Omental fat pad (tissue), 4 donors: Measurements from ENCODE around the gene MEGF8. TPM values are rescaled to one million over a fixed set of nuclear protein-coding genes. Genes with fewer than 3 reads are reported as not detected.

ENCODE experiments used
- ATAC-seq: fragments of 150-250 bp; one replicate; pipeline ENCODE4 v1.9.1; 2016; ENCODE audit warnings: mild to moderate bottlenecking, moderate library complexity; ENCODE audit not compliant: low FRiP score
- DNase-seq: peaks from one replicate; pipeline ENCODE4 v3.0.0-alpha.2; 2019; ENCODE audit warnings: low spot score
- small RNA-seq: library from RNA; depleted of rRNA; stranded (forward); fragments of <200 nt; gene quantifications from one replicate; pipeline ENCODE3, GENCODE V24; 2016
- total RNA-seq, 4 donors: library from RNA; depleted of rRNA; stranded (reverse); fragments of >200 nt; gene quantifications; one replicate each; pipeline ENCODE4 v1.1.0, GENCODE V29; 2016
- TF ChIP-seq, protein P1 (sequence below), 3 donors: fragments of 450-650 bp; IDR thresholded peaks; one replicate each; pipeline ENCODE4 v1.5.1; 2016 to 2017; ENCODE audit warnings: antibody characterized with exemption in 3 of 3, mild to moderate bottlenecking in 3 of 3, moderate library complexity in 2 of 3

Gene MEGF8
- total RNA-seq, 4 donors from 2014 or later = 15.3 to 20.5 (median 18.4) TPM

DNA sequence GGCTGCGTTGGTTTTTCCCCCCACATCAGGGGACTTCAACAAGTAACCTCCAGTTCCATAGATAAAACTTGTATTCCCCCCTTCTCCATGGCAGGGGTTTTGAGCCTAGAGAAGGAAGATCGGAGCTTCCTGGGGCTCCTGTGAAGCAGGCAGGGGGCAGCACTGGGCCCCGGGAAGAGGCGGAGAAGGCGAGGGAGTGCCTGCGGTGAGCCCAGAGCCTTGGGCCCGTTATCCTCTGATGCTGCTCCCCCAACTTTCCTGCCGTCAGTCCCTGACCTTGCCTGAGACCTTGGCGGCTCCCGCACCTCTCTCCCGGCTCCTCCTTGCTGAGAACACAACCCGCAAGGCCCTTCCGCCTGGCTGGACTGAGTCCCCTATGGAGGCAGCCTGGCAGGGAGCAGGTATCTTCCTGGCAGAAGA, 99.3 kb downstream of the MEGF8 start:
- DNase-seq (no peak), ATAC-seq (no peak)
- TF ChIP-seq, protein P1, sequence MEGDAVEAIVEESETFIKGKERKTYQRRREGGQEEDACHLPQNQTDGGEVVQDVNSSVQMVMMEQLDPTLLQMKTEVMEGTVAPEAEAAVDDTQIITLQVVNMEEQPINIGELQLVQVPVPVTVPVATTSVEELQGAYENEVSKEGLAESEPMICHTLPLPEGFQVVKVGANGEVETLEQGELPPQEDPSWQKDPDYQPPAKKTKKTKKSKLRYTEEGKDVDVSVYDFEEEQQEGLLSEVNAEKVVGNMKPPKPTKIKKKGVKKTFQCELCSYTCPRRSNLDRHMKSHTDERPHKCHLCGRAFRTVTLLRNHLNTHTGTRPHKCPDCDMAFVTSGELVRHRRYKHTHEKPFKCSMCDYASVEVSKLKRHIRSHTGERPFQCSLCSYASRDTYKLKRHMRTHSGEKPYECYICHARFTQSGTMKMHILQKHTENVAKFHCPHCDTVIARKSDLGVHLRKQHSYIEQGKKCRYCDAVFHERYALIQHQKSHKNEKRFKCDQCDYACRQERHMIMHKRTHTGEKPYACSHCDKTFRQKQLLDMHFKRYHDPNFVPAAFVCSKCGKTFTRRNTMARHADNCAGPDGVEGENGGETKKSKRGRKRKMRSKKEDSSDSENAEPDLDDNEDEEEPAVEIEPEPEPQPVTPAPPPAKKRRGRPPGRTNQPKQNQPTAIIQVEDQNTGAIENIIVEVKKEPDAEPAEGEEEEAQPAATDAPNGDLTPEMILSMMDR (IDR thresholded peaks at IDR 0.05) = no peak

DNA sequence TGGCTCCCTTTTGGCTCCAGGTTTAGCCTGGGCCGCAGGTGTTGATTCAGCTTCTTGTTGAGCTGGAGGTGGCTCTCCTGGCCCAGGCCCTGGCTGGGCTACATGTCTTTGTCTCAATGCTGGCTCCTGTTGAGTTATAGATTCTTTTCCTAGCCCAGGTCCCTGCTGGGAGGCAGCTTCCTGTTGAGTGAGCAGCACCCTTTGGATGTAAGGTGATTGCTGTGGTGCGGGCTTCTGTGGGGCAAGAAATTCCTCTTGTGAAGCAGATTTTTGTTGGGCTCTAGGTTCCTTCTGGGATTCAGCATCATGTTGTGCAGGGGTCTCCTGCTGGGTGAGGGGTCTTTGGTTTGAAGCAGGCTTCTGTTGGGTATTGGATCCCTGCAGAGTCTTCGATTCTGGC, 101.2 kb downstream of the MEGF8 start:
- ATAC-seq (no peak), DNase-seq (no peak)
- TF ChIP-seq, protein P1 (IDR thresholded peaks at IDR 0.05) = no peak

DNA sequence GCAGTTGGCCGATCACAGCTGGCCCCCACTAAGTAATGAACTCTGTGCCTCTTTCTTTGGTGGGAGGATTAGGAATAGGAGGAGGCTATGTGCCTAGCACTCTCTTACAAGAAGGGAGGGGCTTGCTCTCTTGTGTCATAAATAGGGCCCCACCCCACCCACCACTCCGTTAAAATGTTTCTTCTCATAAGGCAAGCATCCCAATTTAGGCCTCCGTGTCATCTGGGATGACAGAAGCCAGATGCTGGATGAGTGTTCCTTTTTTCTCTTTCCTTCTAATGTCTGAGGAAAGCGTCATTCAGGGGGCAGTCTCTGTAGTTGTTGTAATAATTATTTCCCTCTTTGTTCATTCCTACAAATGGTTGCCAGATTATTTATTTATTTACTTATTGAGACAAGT, 101.9 kb downstream of the MEGF8 start, which contains the start of gene LIPE:
LIPE (minus strand) TSS at position 76 of the 400 bp plus-strand sequence. CDS start 239 bp downstream, outside the sequence.
- TF ChIP-seq, protein P1 (IDR thresholded peaks at IDR 0.05) = no peak
- DNase-seq = no peak
- ATAC-seq = no peak

Small RNA genes lying within 50 kb of the gene (small RNA-seq; reads per million reads assigned to genes)
- gene MIR8077 = not detected

Other genes with a start within 250 kb of the MEGF8 start
- gene ZNF574, start 249.5 kb upstream of the MEGF8 start, total RNA-seq = 10 to 100 TPM; 11.6 to 22.9 (median 12.8) TPM
- gene POU2F2, start 193.2 kb upstream of the MEGF8 start, total RNA-seq = 1 to 10 TPM in 3 of 4 donors, under 1 TPM in 1; 0.56 to 3.2 (median 1.5) TPM
- 10 to 100 TPM; 22.0 to 59.3 (median 29.9) TPM for gene DEDD2, start 108.0 kb upstream of the MEGF8 start, total RNA-seq
- 1 to 10 TPM; 3.2 to 7.6 (median 5.7) TPM for gene ZNF526, start 105.3 kb upstream of the MEGF8 start, total RNA-seq
- 10 to 100 TPM; 16.9 to 32.3 (median 20.0) TPM for gene GSK3A, start 83.0 kb upstream of the MEGF8 start, total RNA-seq
- gene ERF, start 70.5 kb upstream of the MEGF8 start, total RNA-seq = 10 to 100 TPM; 21.2 to 52.8 (median 34.8) TPM
- gene CIC, start 56.4 kb upstream of the MEGF8 start, total RNA-seq = 10 to 100 TPM; 15.7 to 26.3 (median 21.0) TPM
- under 1 TPM in 3 of 4 donors, not detected in 1; 0.31 to 0.93 (median 0.72) TPM for gene PRR19, start 23.5 kb upstream of the MEGF8 start, total RNA-seq
- gene PAFAH1B3, start 23.0 kb upstream of the MEGF8 start, total RNA-seq = 10 to 100 TPM in 2 of 4 donors, 1 to 10 TPM in 2; 2.7 to 14.1 (median 8.6) TPM
- gene TMEM145, start 12.3 kb upstream of the MEGF8 start, total RNA-seq = 1 to 10 TPM in 1 of 4 donors, under 1 TPM in 1, not detected in 2; 0.24 to 1.9 TPM
- not detected for gene CNFN, start 64.7 kb downstream of the MEGF8 start, total RNA-seq
- gene LIPE, start 101.8 kb downstream of the MEGF8 start, total RNA-seq = 1,000 to 10,000 TPM in 2 of 4 donors, 100 to 1,000 TPM in 2; 491 to 3,641 (median 1,025) TPM
- not detected for gene CXCL17, start 117.3 kb downstream of the MEGF8 start, total RNA-seq
- gene CEACAM1, start 202.8 kb downstream of the MEGF8 start, total RNA-seq = 10 to 100 TPM in 3 of 4 donors, 1 to 10 TPM in 1; 2.4 to 36.9 (median 23.0) TPM